WTC11 (cell line): Measurements from ENCODE around the gene NTMT2. TPM values are rescaled to one million over a fixed set of nuclear protein-coding genes. Genes with fewer than 3 reads are reported as not detected.

Experiments used
- ATAC-seq: fragments of 200-7000 bp; cut with Tn5 transposase; 2 replicates; pipeline ENCODE4 v1.10.0; 2021; ENCODE audit warnings: mild to moderate bottlenecking, moderate library complexity
- CTCF ChIA-PET: fragments of 300-600 bp; sonication (Branson Sonifier 250); formaldehyde crosslinking; loops from one replicate; lab custom pipeline; 2021; ENCODE audit warnings: antibody characterized with exemption; lab: Charles Lee
- POLR2A ChIA-PET: fragments of 350-600 bp; sonication (Branson Sonifier 250); formaldehyde crosslinking; loops from one replicate; lab custom pipeline; 2021; ENCODE audit warnings: antibody characterized with exemption; lab: Charles Lee
- DNase-seq: peaks from one replicate; pipeline ENCODE4 v3.0.0; 2021; ENCODE audit warnings: low spot score
- H3K27ac Mint-ChIP-seq: 2 replicates; pipeline ENCODE4 v1.8.0; 2021; ENCODE audit warnings: mixed read lengths
- H3K27me3 Mint-ChIP-seq: 2 replicates; pipeline ENCODE4 v1.8.0; 2021; ENCODE audit warnings: low read depth, mild to moderate bottlenecking, moderate library complexity, mixed read lengths
- H3K36me3 Mint-ChIP-seq: 2 replicates; pipeline ENCODE4 v1.8.0; 2021; ENCODE audit warnings: mixed read lengths
- H3K4me1 Mint-ChIP-seq: 2 replicates; pipeline ENCODE4 v1.8.0; 2022; ENCODE audit warnings: mixed read lengths
- H3K4me3 Mint-ChIP-seq: 2 replicates; pipeline ENCODE4 v1.8.0; 2021; ENCODE audit warnings: mild to moderate bottlenecking, moderate library complexity, mixed read lengths
- H3K9me3 Mint-ChIP-seq: 2 replicates; pipeline ENCODE4 v1.8.0; 2021; ENCODE audit warnings: mixed read lengths
- CBFB ChIP-seq: sonication (generic); formaldehyde crosslinking; IDR thresholded peaks from 2 replicates; pipeline ENCODE4 v1.8.1; 2022; ENCODE audit warnings: mild to moderate bottlenecking, low read depth, missing genetic modification reagents
- ERG ChIP-seq: fragments of 250-450 bp; sonication (Bioruptor Pico); IDR thresholded peaks from 2 replicates; pipeline ENCODE4 v1.8.0; 2021; ENCODE audit warnings: mild to moderate bottlenecking
- FOXK1 ChIP-seq: sonication (generic); formaldehyde crosslinking; IDR thresholded peaks from 2 replicates; pipeline ENCODE4 v1.8.0; 2022; ENCODE audit warnings: mild to moderate bottlenecking, moderate library complexity, missing genetic modification reagents
- MYBL2 ChIP-seq: sonication (generic); formaldehyde crosslinking; IDR thresholded peaks from 2 replicates; pipeline ENCODE4 v1.8.1; 2023; ENCODE audit warnings: mild to moderate bottlenecking, moderate library complexity, missing genetic modification reagents
- NR1H2 ChIP-seq: sonication (generic); formaldehyde crosslinking; IDR thresholded peaks from 2 replicates; pipeline ENCODE4 v1.9.0; 2021; ENCODE audit warnings: mild to moderate bottlenecking, moderate library complexity, missing genetic modification reagents
- OVOL2 ChIP-seq: fragments of 250-450 bp; sonication (Bioruptor Pico); IDR thresholded peaks from 2 replicates; pipeline ENCODE4 v1.9.0; 2021; ENCODE audit warnings: mild to moderate bottlenecking, borderline replicate concordance
- PREB ChIP-seq: sonication (generic); formaldehyde crosslinking; IDR thresholded peaks from 2 replicates; pipeline ENCODE4 v1.8.1; 2022; ENCODE audit warnings: mild to moderate bottlenecking, missing genetic modification reagents, moderate library complexity, borderline replicate concordance
- RELA ChIP-seq: sonication (generic); formaldehyde crosslinking; IDR thresholded peaks from 2 replicates; pipeline ENCODE4 v1.8.1; 2022; ENCODE audit warnings: missing genetic modification reagents, mild to moderate bottlenecking, borderline replicate concordance
- SP1 ChIP-seq: sonication (generic); formaldehyde crosslinking; conservative IDR thresholded peaks from 2 replicates; pipeline ENCODE4 v1.8.1; 2022; ENCODE audit warnings: missing genetic modification reagents
- TEAD1 ChIP-seq: sonication (generic); formaldehyde crosslinking; IDR thresholded peaks from 2 replicates; pipeline ENCODE4 v1.8.0; 2022; ENCODE audit warnings: mild to moderate bottlenecking, missing genetic modification reagents
- ZNF416 ChIP-seq: fragments of 250-450 bp; sonication (Bioruptor Pico); IDR thresholded peaks from 2 replicates; pipeline ENCODE4 v1.9.0; 2021; ENCODE audit warnings: mild to moderate bottlenecking, inconsistent platforms
- ZNF425 ChIP-seq: fragments of 250-450 bp; sonication (Bioruptor Pico); conservative IDR thresholded peaks from 2 replicates; pipeline ENCODE4 v1.9.0; 2021; ENCODE audit warnings: mild to moderate bottlenecking
- ZNF532 ChIP-seq: fragments of 250-450 bp; sonication (Bioruptor Pico); IDR thresholded peaks from 2 replicates; pipeline ENCODE4 v1.9.0; 2021; ENCODE audit warnings: mild to moderate bottlenecking, borderline replicate concordance
- total RNA-seq: library from RNA; stranded (reverse); gene quantifications from 3 replicates; pipeline ENCODE4 v1.2.3, GENCODE V29; 2021
- TF ChIP-seq, protein P1 (sequence below): sonication (generic); formaldehyde crosslinking; IDR thresholded peaks from 2 replicates; pipeline ENCODE4 v1.8.0; 2023; ENCODE audit warnings: missing genetic modification reagents
- TF ChIP-seq, protein P2 (sequence below): fragments of 200-600 bp; IDR thresholded peaks from 2 replicates; pipeline ENCODE4 v1.8.0; 2022; ENCODE audit warnings: antibody characterized with exemption
- TF ChIP-seq, protein P3 (sequence below): sonication (generic); formaldehyde crosslinking; IDR thresholded peaks from 2 replicates; pipeline ENCODE4 v1.8.0; 2022; ENCODE audit warnings: mild to moderate bottlenecking, missing genetic modification reagents

The NTMT2 gene
- total RNA-seq, 1 experiment from 2014 or later, result 0.24 TPM

DNA sequence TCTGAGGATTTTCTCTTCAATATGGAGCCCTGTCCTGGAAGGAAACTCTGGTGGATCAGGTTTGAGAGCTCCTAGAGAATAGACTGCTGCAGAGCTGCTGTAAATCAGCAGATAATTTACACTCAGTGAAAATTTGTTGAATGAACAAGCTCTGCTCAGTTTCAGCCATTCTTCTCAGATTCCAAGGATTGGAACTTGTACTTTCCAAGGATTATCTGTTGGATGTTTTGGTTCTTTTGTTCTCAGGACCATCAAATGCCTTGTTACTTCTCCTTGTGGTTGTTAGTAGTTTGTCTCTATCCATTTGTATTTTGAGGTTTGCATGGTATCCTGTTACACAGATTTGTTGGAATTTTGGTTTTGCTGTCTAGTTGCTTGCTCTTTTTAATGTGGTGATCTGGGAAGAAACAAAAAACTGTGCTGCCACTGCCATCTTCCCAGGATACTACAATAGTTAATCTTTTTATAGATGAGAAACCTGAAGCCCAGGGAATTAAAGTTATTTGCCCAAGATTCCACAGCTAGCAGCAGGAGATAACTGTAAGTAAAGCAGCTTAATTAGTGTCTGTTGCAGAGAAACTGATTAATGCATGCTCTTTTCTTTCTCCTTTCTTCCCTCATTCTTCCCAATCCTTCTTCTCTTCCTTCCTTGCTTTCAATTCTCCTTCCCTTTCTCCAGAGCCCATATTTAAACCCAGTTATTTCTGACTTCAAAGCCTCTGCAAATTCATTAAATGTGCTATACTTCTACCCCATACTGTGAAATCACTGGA is 49.6 kb upstream of the NTMT2 start (continued):
- TF ChIP-seq ZNF532 (CRISPR knock-in tag), result no peak
- TF ChIP-seq, protein P1, sequence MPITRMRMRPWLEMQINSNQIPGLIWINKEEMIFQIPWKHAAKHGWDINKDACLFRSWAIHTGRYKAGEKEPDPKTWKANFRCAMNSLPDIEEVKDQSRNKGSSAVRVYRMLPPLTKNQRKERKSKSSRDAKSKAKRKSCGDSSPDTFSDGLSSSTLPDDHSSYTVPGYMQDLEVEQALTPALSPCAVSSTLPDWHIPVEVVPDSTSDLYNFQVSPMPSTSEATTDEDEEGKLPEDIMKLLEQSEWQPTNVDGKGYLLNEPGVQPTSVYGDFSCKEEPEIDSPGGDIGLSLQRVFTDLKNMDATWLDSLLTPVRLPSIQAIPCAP (CRISPR knock-in tag), result no peak
- no peak for TF ChIP-seq ERG (CRISPR knock-in tag)
- TF ChIP-seq, protein P2, sequence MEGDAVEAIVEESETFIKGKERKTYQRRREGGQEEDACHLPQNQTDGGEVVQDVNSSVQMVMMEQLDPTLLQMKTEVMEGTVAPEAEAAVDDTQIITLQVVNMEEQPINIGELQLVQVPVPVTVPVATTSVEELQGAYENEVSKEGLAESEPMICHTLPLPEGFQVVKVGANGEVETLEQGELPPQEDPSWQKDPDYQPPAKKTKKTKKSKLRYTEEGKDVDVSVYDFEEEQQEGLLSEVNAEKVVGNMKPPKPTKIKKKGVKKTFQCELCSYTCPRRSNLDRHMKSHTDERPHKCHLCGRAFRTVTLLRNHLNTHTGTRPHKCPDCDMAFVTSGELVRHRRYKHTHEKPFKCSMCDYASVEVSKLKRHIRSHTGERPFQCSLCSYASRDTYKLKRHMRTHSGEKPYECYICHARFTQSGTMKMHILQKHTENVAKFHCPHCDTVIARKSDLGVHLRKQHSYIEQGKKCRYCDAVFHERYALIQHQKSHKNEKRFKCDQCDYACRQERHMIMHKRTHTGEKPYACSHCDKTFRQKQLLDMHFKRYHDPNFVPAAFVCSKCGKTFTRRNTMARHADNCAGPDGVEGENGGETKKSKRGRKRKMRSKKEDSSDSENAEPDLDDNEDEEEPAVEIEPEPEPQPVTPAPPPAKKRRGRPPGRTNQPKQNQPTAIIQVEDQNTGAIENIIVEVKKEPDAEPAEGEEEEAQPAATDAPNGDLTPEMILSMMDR, result no peak
- TF ChIP-seq CBFB (CRISPR knock-in tag), result no peak
- no peak for TF ChIP-seq RELA (CRISPR knock-in tag)
- TF ChIP-seq TEAD1 (CRISPR knock-in tag), result no peak

GRCh38 chr1:170096806-170097340 is 48.9 kb upstream of the NTMT2 start:
- no peak for ATAC-seq
- peaks cover 34% of the 10 kb centered on the region for H3K4me1 Mint-ChIP-seq
- H3K9me3 Mint-ChIP-seq, result peaks cover under 1% of the 10 kb centered on the region; the same call in 1 of the 2 replicates
- ChIA-PET POLR2A (no interaction called here), CTCF (no interaction called here)
- peaks cover 3% of the 10 kb centered on the region; the same call in 1 of the 2 replicates for H3K27me3 Mint-ChIP-seq
- H3K4me3 Mint-ChIP-seq, result no peak overlapping the region; the same call in 1 of the 2 replicates
- no peak overlapping the region for H3K27ac Mint-ChIP-seq
- no peak for DNase-seq
- H3K36me3 Mint-ChIP-seq, result no peaks in the 10 kb centered on the region
- TF ChIP-seq ZNF416 (CRISPR knock-in tag) (no peak), FOXK1 (CRISPR knock-in tag) (no peak), ZNF532 (CRISPR knock-in tag) (no peak), PREB (CRISPR knock-in tag) (no peak), MYBL2 (no peak), ZNF425 (CRISPR knock-in tag) (no peak), OVOL2 (CRISPR knock-in tag) (no peak), NR1H2 (CRISPR knock-in tag) (no peak), SP1 (CRISPR knock-in tag) (no peak)
- TF ChIP-seq, protein P1 (CRISPR knock-in tag), result no peak
- TF ChIP-seq, protein P3, sequence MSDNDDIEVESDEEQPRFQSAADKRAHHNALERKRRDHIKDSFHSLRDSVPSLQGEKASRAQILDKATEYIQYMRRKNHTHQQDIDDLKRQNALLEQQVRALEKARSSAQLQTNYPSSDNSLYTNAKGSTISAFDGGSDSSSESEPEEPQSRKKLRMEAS, result no peak
